ENCODE data around the gene DPH6. TPM values are rescaled to one million over a fixed set of nuclear protein-coding genes. Genes with fewer than 3 reads are reported as not detected.

The DPH6 gene
- total RNA-seq, 2 donors from 2014 or later: 29.8 to 35.6 TPM

- Mint-ChIP-seq H3K9me3 (peaks cover 44% of the 10 kb centered on the region), H3K4me3 (no peak overlapping the region), H3K27me3 (ENCODE audit: insufficient read depth) (no peaks in the 10 kb centered on the region), H3K4me1 (no peaks in the 10 kb centered on the region), H3K36me3 (ENCODE audit: low read depth) (peaks cover 21% of the 10 kb centered on the region), H3K27ac (no peak overlapping the region)
- H3K36me3 ChIP-seq (ENCODE audit: control insufficient read depth, insufficient read depth, low read length): no peaks in the 10 kb centered on the region
- no peak overlapping the region for H3K9ac ChIP-seq (ENCODE audit: extremely low read depth, low read length, poor library complexity, severe bottlenecking)
- no peaks in the 10 kb centered on the region for H3K27me3 ChIP-seq (ENCODE audit: control insufficient read depth, insufficient read depth, low read length, poor library complexity, severe bottlenecking)
- H3K27ac ChIP-seq (ENCODE audit: low read depth, low read length): no peak overlapping the region
- DNase-seq: no peak
- H3K9me3 ChIP-seq (ENCODE audit: control insufficient read depth, low read length): peaks cover 36% of the 10 kb centered on the region
- no peak overlapping the region for H3K4me3 ChIP-seq (ENCODE audit: low read length)
- TF ChIP-seq CTCF (conservative IDR thresholded peaks at IDR 0.05): no peak
- H3K4me1 ChIP-seq (ENCODE audit: control insufficient read depth, insufficient read depth, low read length): no peaks in the 10 kb centered on the region
Observed at GRCh38 chr15:35362195-35362829, 183.7 kb downstream of the DPH6 start.

GRCh38 chr15:35358824-35359223 is 187.1 kb downstream of the DPH6 start:
- H3K27me3 Mint-ChIP-seq (ENCODE audit: insufficient read depth): no peaks in the 10 kb centered on the region
- peak overlapping the region; percentile 38 for H3K4me3 ChIP-seq (ENCODE audit: low read length)
- no peaks in the 10 kb centered on the region for H3K36me3 ChIP-seq (ENCODE audit: control insufficient read depth, insufficient read depth, low read length)
- TF ChIP-seq CTCF (conservative IDR thresholded peaks at IDR 0.05): no peak
- H3K9ac ChIP-seq (ENCODE audit: extremely low read depth, low read length, poor library complexity, severe bottlenecking): no peak overlapping the region
- H3K27ac Mint-ChIP-seq: no peak overlapping the region
- H3K27ac ChIP-seq (ENCODE audit: low read depth, low read length): no peak overlapping the region
- H3K4me1 ChIP-seq (ENCODE audit: control insufficient read depth, insufficient read depth, low read length): no peaks in the 10 kb centered on the region
- H3K9me3 ChIP-seq (ENCODE audit: control insufficient read depth, low read length): peaks cover 42% of the 10 kb centered on the region
- 96 to 100% methylated on average over 2 to 5 of the region's 5 CpGs for WGBS, 2 experiments (ENCODE audit: insufficient coverage in 1 of 2, insufficient read length in 1 of 2)
- no peaks in the 10 kb centered on the region for H3K27me3 ChIP-seq (ENCODE audit: control insufficient read depth, insufficient read depth, low read length, poor library complexity, severe bottlenecking)
- no peak overlapping the region for H3K4me3 Mint-ChIP-seq
- no peaks in the 10 kb centered on the region for H3K4me1 Mint-ChIP-seq
- peaks cover 9% of the 10 kb centered on the region for H3K36me3 Mint-ChIP-seq (ENCODE audit: low read depth)
- peak; percentile 46 for DNase-seq
- H3K9me3 Mint-ChIP-seq: peaks cover 70% of the 10 kb centered on the region

DNA sequence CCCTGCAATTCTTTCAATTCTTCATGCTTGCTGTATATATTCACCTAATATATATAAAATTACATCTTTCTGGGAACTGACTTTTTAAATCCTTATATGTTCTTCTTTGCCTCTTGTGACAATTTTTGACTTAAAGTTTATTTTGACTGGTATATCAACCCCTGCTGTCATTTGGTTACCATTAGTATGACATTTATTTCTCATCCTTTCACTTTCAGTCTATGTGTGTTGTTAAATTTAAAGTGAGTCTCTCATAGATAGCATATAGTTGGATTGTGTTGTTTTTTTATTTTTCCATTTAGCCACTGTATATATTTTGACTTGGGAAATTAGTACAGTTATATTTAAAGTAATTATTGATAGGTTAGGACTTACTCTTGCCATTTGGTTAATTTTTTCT is 194.9 kb downstream of the DPH6 start:
- H3K27me3 Mint-ChIP-seq (ENCODE audit: insufficient read depth): no peaks in the 10 kb centered on the region
- Histone ChIP-seq H3K27me3 (ENCODE audit: control insufficient read depth, insufficient read depth, low read length, poor library complexity, severe bottlenecking) (no peaks in the 10 kb centered on the region), H3K4me3 (ENCODE audit: low read length) (no peak overlapping the region), H3K4me1 (ENCODE audit: control insufficient read depth, insufficient read depth, low read length) (no peaks in the 10 kb centered on the region), H3K27ac (ENCODE audit: low read depth, low read length) (no peak overlapping the region), H3K36me3 (ENCODE audit: control insufficient read depth, insufficient read depth, low read length) (no peaks in the 10 kb centered on the region), H3K9me3 (ENCODE audit: control insufficient read depth, low read length) (peaks cover 3% of the 10 kb centered on the region), H3K9ac (ENCODE audit: extremely low read depth, low read length, poor library complexity, severe bottlenecking) (no peak overlapping the region)
- no peaks in the 10 kb centered on the region for H3K4me1 Mint-ChIP-seq
- no peak overlapping the region for H3K4me3 Mint-ChIP-seq
- H3K9me3 Mint-ChIP-seq: peaks cover 28% of the 10 kb centered on the region
- no peak for TF ChIP-seq CTCF (conservative IDR thresholded peaks at IDR 0.05)
- H3K27ac Mint-ChIP-seq: no peak overlapping the region
- DNase-seq: no peak
- no peaks in the 10 kb centered on the region for H3K36me3 Mint-ChIP-seq (ENCODE audit: low read depth)
